WTC11 (cell line): ENCODE measurements around the gene TMEM120B. TPM values are rescaled to one million over a fixed set of nuclear protein-coding genes. Genes with fewer than 3 reads are reported as not detected.

ENCODE experiments used
- ATAC-seq: fragments of 200-7000 bp; cut with Tn5 transposase; 2 replicates; pipeline ENCODE4 v1.10.0; 2021; ENCODE audit warnings: mild to moderate bottlenecking, moderate library complexity
- CTCF ChIA-PET: fragments of 300-600 bp; sonication (Branson Sonifier 250); formaldehyde crosslinking; loops from one replicate; lab custom pipeline; 2021; ENCODE audit warnings: antibody characterized with exemption; lab: Charles Lee
- POLR2A ChIA-PET: fragments of 350-600 bp; sonication (Branson Sonifier 250); formaldehyde crosslinking; loops from one replicate; lab custom pipeline; 2021; ENCODE audit warnings: antibody characterized with exemption; lab: Charles Lee
- DNase-seq: peaks from one replicate; pipeline ENCODE4 v3.0.0; 2021; ENCODE audit warnings: low spot score
- H3K27ac Mint-ChIP-seq: 2 replicates; pipeline ENCODE4 v1.8.0; 2021; ENCODE audit warnings: mixed read lengths
- H3K27me3 Mint-ChIP-seq: 2 replicates; pipeline ENCODE4 v1.8.0; 2021; ENCODE audit warnings: low read depth, mild to moderate bottlenecking, moderate library complexity, mixed read lengths
- H3K36me3 Mint-ChIP-seq: 2 replicates; pipeline ENCODE4 v1.8.0; 2021; ENCODE audit warnings: mixed read lengths
- H3K4me1 Mint-ChIP-seq: 2 replicates; pipeline ENCODE4 v1.8.0; 2022; ENCODE audit warnings: mixed read lengths
- H3K4me3 Mint-ChIP-seq: 2 replicates; pipeline ENCODE4 v1.8.0; 2021; ENCODE audit warnings: mild to moderate bottlenecking, moderate library complexity, mixed read lengths
- H3K9me3 Mint-ChIP-seq: 2 replicates; pipeline ENCODE4 v1.8.0; 2021; ENCODE audit warnings: mixed read lengths
- CTCF ChIP-seq: fragments of 200-600 bp; IDR thresholded peaks from 2 replicates; pipeline ENCODE4 v1.8.0; 2022; ENCODE audit warnings: antibody characterized with exemption
- E2F1 ChIP-seq: sonication (generic); formaldehyde crosslinking; IDR thresholded peaks from 2 replicates; pipeline ENCODE4 v1.8.0; 2022; ENCODE audit warnings: mild to moderate bottlenecking, missing genetic modification reagents
- GRHL2 ChIP-seq: fragments of 250-450 bp; sonication (Bioruptor Pico); IDR thresholded peaks from 2 replicates; pipeline ENCODE4 v1.8.0; 2022; ENCODE audit warnings: mild to moderate bottlenecking, moderate library complexity; ENCODE audit not compliant: insufficient replicate concordance, severe bottlenecking
- JUN ChIP-seq: sonication (generic); formaldehyde crosslinking; IDR thresholded peaks from 2 replicates; pipeline ENCODE4 v1.8.0; 2023; ENCODE audit warnings: mild to moderate bottlenecking, missing genetic modification reagents
- MXD4 ChIP-seq: fragments of 250-450 bp; sonication (Bioruptor Pico); IDR thresholded peaks from 2 replicates; pipeline ENCODE4 v1.8.0; 2021; ENCODE audit warnings: mild to moderate bottlenecking, moderate library complexity, borderline replicate concordance
- NFATC4 ChIP-seq: fragments of 250-450 bp; sonication (Bioruptor Pico); IDR thresholded peaks from 2 replicates; pipeline ENCODE4 v1.9.0; 2021; ENCODE audit warnings: mild to moderate bottlenecking
- RORB ChIP-seq: fragments of 250-450 bp; sonication (Bioruptor Pico); IDR thresholded peaks from 2 replicates; pipeline ENCODE4 v1.9.0; 2021; ENCODE audit warnings: mild to moderate bottlenecking
- SMAD4 ChIP-seq: sonication (generic); formaldehyde crosslinking; IDR thresholded peaks from 2 replicates; pipeline ENCODE4 v1.8.0; 2022; ENCODE audit warnings: mild to moderate bottlenecking, missing genetic modification reagents
- ZBTB21 ChIP-seq: sonication (generic); formaldehyde crosslinking; IDR thresholded peaks from 2 replicates; pipeline ENCODE4 v1.8.1; 2023; ENCODE audit warnings: mild to moderate bottlenecking, missing genetic modification reagents, borderline replicate concordance
- ZNF263 ChIP-seq: sonication (generic); formaldehyde crosslinking; IDR thresholded peaks from 2 replicates; pipeline ENCODE4 v1.8.1; 2022; ENCODE audit warnings: low read depth, mild to moderate bottlenecking, moderate library complexity, missing genetic modification reagents
- ZNF317 ChIP-seq: sonication (generic); formaldehyde crosslinking; IDR thresholded peaks from 2 replicates; pipeline ENCODE4 v1.8.1; 2023; ENCODE audit warnings: low read depth, mild to moderate bottlenecking, moderate library complexity, missing genetic modification reagents, borderline replicate concordance
- ZNF423 ChIP-seq: fragments of 250-450 bp; sonication (Bioruptor Pico); IDR thresholded peaks from 2 replicates; pipeline ENCODE4 v2.1.2; 2022; ENCODE audit warnings: mild to moderate bottlenecking, moderate library complexity
- ZNF425 ChIP-seq: fragments of 250-450 bp; sonication (Bioruptor Pico); conservative IDR thresholded peaks from 2 replicates; pipeline ENCODE4 v1.9.0; 2021; ENCODE audit warnings: mild to moderate bottlenecking
- total RNA-seq: library from RNA; stranded (reverse); gene quantifications from 3 replicates; pipeline ENCODE4 v1.2.3, GENCODE V29; 2021
- TF ChIP-seq, protein P1 (sequence below): sonication (generic); formaldehyde crosslinking; IDR thresholded peaks from 2 replicates; pipeline ENCODE4 v1.8.1; 2023; ENCODE audit warnings: mild to moderate bottlenecking, moderate library complexity, missing genetic modification reagents
- TF ChIP-seq, protein P2 (sequence below): fragments of 250-450 bp; sonication (Bioruptor Pico); IDR thresholded peaks from 2 replicates; pipeline ENCODE4 v1.8.0; 2021; ENCODE audit warnings: mild to moderate bottlenecking
- TF ChIP-seq, protein P3 (sequence below): sonication (generic); formaldehyde crosslinking; IDR thresholded peaks from 2 replicates; pipeline ENCODE4 v1.8.1; 2023; ENCODE audit warnings: mild to moderate bottlenecking, missing genetic modification reagents
- TF ChIP-seq, protein P4 (sequence below): sonication (generic); formaldehyde crosslinking; IDR thresholded peaks from 2 replicates; pipeline ENCODE4 v1.8.1; 2023; ENCODE audit warnings: mild to moderate bottlenecking, missing genetic modification reagents
- TF ChIP-seq, protein P5 (sequence below): sonication (generic); formaldehyde crosslinking; IDR thresholded peaks from 2 replicates; pipeline ENCODE4 v1.8.0; 2023; ENCODE audit warnings: mild to moderate bottlenecking, missing genetic modification reagents

The TMEM120B gene
- total RNA-seq, 1 experiment from 2014 or later: 36.9 TPM

- TF ChIP-seq, protein P1, sequence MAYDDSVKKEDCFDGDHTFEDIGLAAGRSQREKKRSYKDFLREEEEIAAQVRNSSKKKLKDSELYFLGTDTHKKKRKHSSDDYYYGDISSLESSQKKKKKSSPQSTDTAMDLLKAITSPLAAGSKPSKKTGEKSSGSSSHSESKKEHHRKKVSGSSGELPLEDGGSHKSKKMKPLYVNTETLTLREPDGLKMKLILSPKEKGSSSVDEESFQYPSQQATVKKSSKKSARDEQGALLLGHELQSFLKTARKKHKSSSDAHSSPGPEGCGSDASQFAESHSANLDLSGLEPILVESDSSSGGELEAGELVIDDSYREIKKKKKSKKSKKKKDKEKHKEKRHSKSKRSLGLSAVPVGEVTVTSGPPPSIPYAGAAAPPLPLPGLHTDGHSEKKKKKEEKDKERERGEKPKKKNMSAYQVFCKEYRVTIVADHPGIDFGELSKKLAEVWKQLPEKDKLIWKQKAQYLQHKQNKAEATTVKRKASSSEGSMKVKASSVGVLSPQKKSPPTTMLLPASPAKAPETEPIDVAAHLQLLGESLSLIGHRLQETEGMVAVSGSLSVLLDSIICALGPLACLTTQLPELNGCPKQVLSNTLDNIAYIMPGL (CRISPR knock-in tag): no peak
- TF ChIP-seq SMAD4 (CRISPR knock-in tag): no peak
- no peak for TF ChIP-seq MXD4 (CRISPR knock-in tag)
- TF ChIP-seq ZNF263 (CRISPR knock-in tag): no peak
- TF ChIP-seq, protein P2, sequence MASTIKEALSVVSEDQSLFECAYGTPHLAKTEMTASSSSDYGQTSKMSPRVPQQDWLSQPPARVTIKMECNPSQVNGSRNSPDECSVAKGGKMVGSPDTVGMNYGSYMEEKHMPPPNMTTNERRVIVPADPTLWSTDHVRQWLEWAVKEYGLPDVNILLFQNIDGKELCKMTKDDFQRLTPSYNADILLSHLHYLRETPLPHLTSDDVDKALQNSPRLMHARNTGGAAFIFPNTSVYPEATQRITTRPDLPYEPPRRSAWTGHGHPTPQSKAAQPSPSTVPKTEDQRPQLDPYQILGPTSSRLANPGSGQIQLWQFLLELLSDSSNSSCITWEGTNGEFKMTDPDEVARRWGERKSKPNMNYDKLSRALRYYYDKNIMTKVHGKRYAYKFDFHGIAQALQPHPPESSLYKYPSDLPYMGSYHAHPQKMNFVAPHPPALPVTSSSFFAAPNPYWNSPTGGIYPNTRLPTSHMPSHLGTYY: no peak
- TF ChIP-seq, protein P3, sequence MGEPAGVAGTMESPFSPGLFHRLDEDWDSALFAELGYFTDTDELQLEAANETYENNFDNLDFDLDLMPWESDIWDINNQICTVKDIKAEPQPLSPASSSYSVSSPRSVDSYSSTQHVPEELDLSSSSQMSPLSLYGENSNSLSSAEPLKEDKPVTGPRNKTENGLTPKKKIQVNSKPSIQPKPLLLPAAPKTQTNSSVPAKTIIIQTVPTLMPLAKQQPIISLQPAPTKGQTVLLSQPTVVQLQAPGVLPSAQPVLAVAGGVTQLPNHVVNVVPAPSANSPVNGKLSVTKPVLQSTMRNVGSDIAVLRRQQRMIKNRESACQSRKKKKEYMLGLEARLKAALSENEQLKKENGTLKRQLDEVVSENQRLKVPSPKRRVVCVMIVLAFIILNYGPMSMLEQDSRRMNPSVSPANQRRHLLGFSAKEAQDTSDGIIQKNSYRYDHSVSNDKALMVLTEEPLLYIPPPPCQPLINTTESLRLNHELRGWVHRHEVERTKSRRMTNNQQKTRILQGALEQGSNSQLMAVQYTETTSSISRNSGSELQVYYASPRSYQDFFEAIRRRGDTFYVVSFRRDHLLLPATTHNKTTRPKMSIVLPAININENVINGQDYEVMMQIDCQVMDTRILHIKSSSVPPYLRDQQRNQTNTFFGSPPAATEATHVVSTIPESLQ (CRISPR knock-in tag): no peak
- TF ChIP-seq JUN: no peak
- TF ChIP-seq, protein P4, sequence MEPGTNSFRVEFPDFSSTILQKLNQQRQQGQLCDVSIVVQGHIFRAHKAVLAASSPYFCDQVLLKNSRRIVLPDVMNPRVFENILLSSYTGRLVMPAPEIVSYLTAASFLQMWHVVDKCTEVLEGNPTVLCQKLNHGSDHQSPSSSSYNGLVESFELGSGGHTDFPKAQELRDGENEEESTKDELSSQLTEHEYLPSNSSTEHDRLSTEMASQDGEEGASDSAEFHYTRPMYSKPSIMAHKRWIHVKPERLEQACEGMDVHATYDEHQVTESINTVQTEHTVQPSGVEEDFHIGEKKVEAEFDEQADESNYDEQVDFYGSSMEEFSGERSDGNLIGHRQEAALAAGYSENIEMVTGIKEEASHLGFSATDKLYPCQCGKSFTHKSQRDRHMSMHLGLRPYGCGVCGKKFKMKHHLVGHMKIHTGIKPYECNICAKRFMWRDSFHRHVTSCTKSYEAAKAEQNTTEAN (CRISPR knock-in tag): no peak
- no peak for TF ChIP-seq NFATC4 (CRISPR knock-in tag)
- TF ChIP-seq, all 79 proteins: peak for 0
Observed at GRCh38 chr12:121816925-121817647, 104.5 kb downstream of the TMEM120B start (continued).

GRCh38 chr12:121817648-121818043, 105.1 kb downstream of the TMEM120B start:
- Mint-ChIP-seq H3K9me3 (no peaks in the 10 kb centered on the region), H3K4me3 (no peak overlapping the region), H3K36me3 (peaks cover 23% of the 10 kb centered on the region), H3K27ac (no peak overlapping the region), H3K27me3 (no peaks in the 10 kb centered on the region), H3K4me1 (peaks cover 12% of the 10 kb centered on the region)
- no peak for ATAC-seq
- CTCF ChIA-PET: interaction anchor here (1.1 to 1.9 kb wide), 2 partner anchors 12 to 23 kb away, joined by 3 to 4 read pairs; no protein-coding TSS in a partner anchor
- DNase-seq: no peak
- POLR2A ChIA-PET: no interaction called here
- TF ChIP-seq E2F1 (CRISPR knock-in tag) (no peak), JUN (no peak), ZNF423 (no peak), GRHL2 (CRISPR knock-in tag) (no peak), CTCF (no peak), ZBTB21 (CRISPR knock-in tag) (no peak), RORB (CRISPR knock-in tag) (no peak), ZNF317 (CRISPR knock-in tag) (no peak), ZNF425 (no peak)
- TF ChIP-seq, protein P1 (CRISPR knock-in tag): no peak
- TF ChIP-seq, protein P5, sequence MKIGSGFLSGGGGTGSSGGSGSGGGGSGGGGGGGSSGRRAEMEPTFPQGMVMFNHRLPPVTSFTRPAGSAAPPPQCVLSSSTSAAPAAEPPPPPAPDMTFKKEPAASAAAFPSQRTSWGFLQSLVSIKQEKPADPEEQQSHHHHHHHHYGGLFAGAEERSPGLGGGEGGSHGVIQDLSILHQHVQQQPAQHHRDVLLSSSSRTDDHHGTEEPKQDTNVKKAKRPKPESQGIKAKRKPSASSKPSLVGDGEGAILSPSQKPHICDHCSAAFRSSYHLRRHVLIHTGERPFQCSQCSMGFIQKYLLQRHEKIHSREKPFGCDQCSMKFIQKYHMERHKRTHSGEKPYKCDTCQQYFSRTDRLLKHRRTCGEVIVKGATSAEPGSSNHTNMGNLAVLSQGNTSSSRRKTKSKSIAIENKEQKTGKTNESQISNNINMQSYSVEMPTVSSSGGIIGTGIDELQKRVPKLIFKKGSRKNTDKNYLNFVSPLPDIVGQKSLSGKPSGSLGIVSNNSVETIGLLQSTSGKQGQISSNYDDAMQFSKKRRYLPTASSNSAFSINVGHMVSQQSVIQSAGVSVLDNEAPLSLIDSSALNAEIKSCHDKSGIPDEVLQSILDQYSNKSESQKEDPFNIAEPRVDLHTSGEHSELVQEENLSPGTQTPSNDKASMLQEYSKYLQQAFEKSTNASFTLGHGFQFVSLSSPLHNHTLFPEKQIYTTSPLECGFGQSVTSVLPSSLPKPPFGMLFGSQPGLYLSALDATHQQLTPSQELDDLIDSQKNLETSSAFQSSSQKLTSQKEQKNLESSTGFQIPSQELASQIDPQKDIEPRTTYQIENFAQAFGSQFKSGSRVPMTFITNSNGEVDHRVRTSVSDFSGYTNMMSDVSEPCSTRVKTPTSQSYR (CRISPR knock-in tag): no peak
